Spleen (tissue), 11 donors: ENCODE measurements around the gene USP34. TPM values are rescaled to one million over a fixed set of nuclear protein-coding genes. Genes with fewer than 3 reads are reported as not detected.
"Not testable (repeated sequence)": the region's sequence is repeated elsewhere in the genome, so short reads cannot be mapped to it uniquely, and the experiment has no call there.

Experiments used
- DNase-seq: peaks from one replicate; pipeline ENCODE4 v3.0.0-alpha.2; 2020
- H3K27ac ChIP-seq, 8 donors: fragments of 200-600 bp; sonication (generic) in 7 of 8; 1 replicate in 4 of 8; 2 replicates in 4 of 8; pipeline versions ENCODE4 v1.5.0 to v1.8.0; 2016 to 2021; ENCODE audit warnings: inconsistent platforms in 4 of 8, mild to moderate bottlenecking in 4 of 8, moderate library complexity in 1 of 8
- H3K27me3 ChIP-seq, 7 donors: fragments of 200-600 bp; sonication (generic) in 6 of 7; replicated peaks in 1 of 7; 1 replicate in 4 of 7; 2 replicates in 3 of 7; pipeline versions ENCODE4 v1.5.0 to v1.8.0; 2016 to 2021; ENCODE audit warnings: inconsistent platforms in 3 of 7, mild to moderate bottlenecking in 1 of 7
- H3K36me3 ChIP-seq, 6 donors: fragments of 200-600 bp; sonication (generic) in 5 of 6; 1 replicate in 4 of 6; 2 replicates in 2 of 6; pipeline versions ENCODE4 v1.5.0 to v1.8.0; 2016 to 2021; ENCODE audit warnings: inconsistent platforms in 2 of 6
- H3K4me1 ChIP-seq, 6 donors: fragments of 200-600 bp; sonication (generic) in 5 of 6; 1 replicate in 3 of 6; 2 replicates in 3 of 6; pipeline versions ENCODE4 v1.5.0 to v1.8.0; 2016 to 2021; ENCODE audit warnings: inconsistent platforms in 3 of 6
- H3K4me3 ChIP-seq, 8 donors: fragments of 200-600 bp; sonication (generic) in 7 of 8; 1 replicate in 4 of 8; 2 replicates in 4 of 8; pipeline versions ENCODE4 v1.5.0 to v1.8.0; 2016 to 2021; ENCODE audit warnings: inconsistent platforms in 4 of 8, mild to moderate bottlenecking in 4 of 8, moderate library complexity in 2 of 8
- H3K9me3 ChIP-seq, 8 donors: fragments of 200-600 bp; sonication (generic) in 7 of 8; 1 replicate in 4 of 8; 2 replicates in 4 of 8; pipeline versions ENCODE4 v1.5.0 to v1.8.0; 2016 to 2021; ENCODE audit warnings: inconsistent platforms in 4 of 8
- POLR2A ChIP-seq, 3 donors: fragments of 450-650 bp; IDR thresholded peaks; one replicate each; pipeline ENCODE4 v1.5.1; 2017; ENCODE audit warnings: antibody characterized with exemption in 3 of 3, mild to moderate bottlenecking in 1 of 3
- POLR2AphosphoS5 ChIP-seq, 3 donors: sonication (generic); formaldehyde crosslinking; IDR thresholded peaks; one replicate each; pipeline ENCODE4 v1.5.1; 2017; ENCODE audit warnings: antibody characterized with exemption in 3 of 3
- WGBS, 5 donors: extraction: QIAGEN DNeasy Blood & Tissue Kit in 3 of 5; methylation state at CpG; one replicate each; pipeline versions ENCODE4 v1.1.5 to v1.1.7; 2013 to 2018; 5-methylcytosine and 5-hydroxymethylcytosine counted together
- intact Hi-C: fragments of 100-400 bp; cut with DNase I; formaldehyde crosslinking; loops from one replicate; pipeline ENCODE4 v1.15.0; 2023; ENCODE audit warnings: low total_unique reads
- polyA plus RNA-seq, 3 donors: library from polyadenylated mRNA; stranded (reverse); fragments of 200-250 nt; gene quantifications; one replicate each; pipeline ENCODE4 v1.2.1, GENCODE V29; 2013
- total RNA-seq, 7 donors: library from RNA; depleted of rRNA in 3 of 7; stranded (reverse); fragments of >200 nt in 3 of 7; fragmentation: NEBNext Ultra II Directional in 4 of 7; extraction: Animal tissue kit (Norgen Biotek cat#: 25700) in 4 of 7; gene quantifications; one replicate each; pipeline versions ENCODE4 v1.1.0 to v1.2.1, GENCODE V29; 2016 to 2021
- TF ChIP-seq, protein P1 (sequence below), 11 experiments: fragments of 200-600 bp in 7 of 11; fragments of 450-650 bp in 4 of 11; sonication (generic) in 4 of 11; IDR thresholded peaks in 8 of 11; conservative IDR thresholded peaks in 3 of 11; 1 replicate in 7 of 11; 2 replicates in 4 of 11; pipeline versions ENCODE4 v1.4.0 to v1.8.0; 2016 to 2021; ENCODE audit warnings: antibody characterized with exemption in 11 of 11, inconsistent platforms in 4 of 11, mild to moderate bottlenecking in 1 of 11
- donor health status: healthy with polysubstance abuse.
- donor health status: DM: no; HTN: no; CAD: no; lungs with moderate emphysema.
- donor health status: DM: no; HTN: no; CAD: no.
- donor health status: Bipolar disorder and iron deficiency.
- donor health status: healthy.
- donor health status: DM: no; HTN: no; CAD: no.
- donor health status: DM: yes; HTN: yes; CAD: no.

USP34 gene
- total and polyA plus RNA-seq, 10 donors, result 52.1 to 222 (median 142) TPM

DNA sequence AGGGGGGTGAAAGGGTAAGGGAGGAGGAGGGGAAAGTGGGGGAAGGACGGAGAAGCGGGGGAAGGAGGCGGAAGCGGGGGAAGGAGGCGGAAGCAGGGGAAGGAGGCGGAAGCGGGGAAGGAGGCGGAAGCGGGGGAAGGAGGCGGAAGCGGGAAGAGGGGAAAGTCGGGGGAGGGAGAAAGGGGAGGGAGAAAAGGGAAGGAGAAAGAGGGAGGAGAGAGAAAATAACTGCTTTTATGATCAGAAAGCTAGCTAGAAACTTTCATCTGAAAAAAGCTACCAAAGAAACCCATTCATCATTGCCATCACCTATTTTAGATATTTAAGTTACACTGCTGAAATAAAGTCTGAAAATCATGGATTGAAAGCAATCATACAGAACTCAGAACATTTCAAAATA, 72.5 kb downstream of the USP34 start:
- Histone ChIP-seq H3K4me1 (no peaks in the 10 kb centered on the region), H3K9me3 (no peaks in the 10 kb centered on the region), H3K4me3 (no peak overlapping the region), H3K27me3 (no peaks in the 10 kb centered on the region), H3K27ac (no peak overlapping the region), H3K36me3 (peaks cover 0 to 74% (median 8%) of the 10 kb centered on the region in 6 donors)
- DNase-seq, result no peak
- WGBS, 5 donors, result 92 to 98% (median 96%) methylated on average over 9 to 12 of the region's 12 CpGs
- intact Hi-C loops, result no loop called here
- TF ChIP-seq POLR2A (IDR thresholded peaks at IDR 0.05), result no peak
- TF ChIP-seq, protein P1, sequence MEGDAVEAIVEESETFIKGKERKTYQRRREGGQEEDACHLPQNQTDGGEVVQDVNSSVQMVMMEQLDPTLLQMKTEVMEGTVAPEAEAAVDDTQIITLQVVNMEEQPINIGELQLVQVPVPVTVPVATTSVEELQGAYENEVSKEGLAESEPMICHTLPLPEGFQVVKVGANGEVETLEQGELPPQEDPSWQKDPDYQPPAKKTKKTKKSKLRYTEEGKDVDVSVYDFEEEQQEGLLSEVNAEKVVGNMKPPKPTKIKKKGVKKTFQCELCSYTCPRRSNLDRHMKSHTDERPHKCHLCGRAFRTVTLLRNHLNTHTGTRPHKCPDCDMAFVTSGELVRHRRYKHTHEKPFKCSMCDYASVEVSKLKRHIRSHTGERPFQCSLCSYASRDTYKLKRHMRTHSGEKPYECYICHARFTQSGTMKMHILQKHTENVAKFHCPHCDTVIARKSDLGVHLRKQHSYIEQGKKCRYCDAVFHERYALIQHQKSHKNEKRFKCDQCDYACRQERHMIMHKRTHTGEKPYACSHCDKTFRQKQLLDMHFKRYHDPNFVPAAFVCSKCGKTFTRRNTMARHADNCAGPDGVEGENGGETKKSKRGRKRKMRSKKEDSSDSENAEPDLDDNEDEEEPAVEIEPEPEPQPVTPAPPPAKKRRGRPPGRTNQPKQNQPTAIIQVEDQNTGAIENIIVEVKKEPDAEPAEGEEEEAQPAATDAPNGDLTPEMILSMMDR (IDR thresholded peaks at IDR 0.05 in 8 of 11, conservative IDR thresholded peaks at IDR 0.05 in 3 of 11), result no peak
- TF ChIP-seq POLR2AphosphoS5 (IDR thresholded peaks at IDR 0.05), result no peak

DNA sequence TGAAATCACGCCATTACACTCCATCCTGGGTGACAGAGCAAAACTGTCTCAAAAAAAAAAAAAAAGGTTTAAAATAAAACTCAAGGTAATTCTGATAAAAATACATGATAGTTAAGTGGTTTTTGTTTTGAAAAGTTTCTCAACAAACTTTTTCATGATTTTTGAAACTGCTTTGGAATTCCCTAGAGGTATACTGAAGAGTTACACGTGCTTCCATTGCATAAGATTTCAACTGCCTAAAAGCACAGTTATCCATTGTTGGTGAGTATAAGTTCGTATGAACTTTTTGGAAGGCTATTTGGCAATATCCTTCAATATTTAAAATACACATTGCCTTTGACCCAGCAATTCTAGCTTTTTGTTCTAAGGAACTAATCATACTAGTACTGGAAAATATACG, 74.9 kb downstream of the USP34 start:
- Histone ChIP-seq H3K4me1 (no peaks in the 10 kb centered on the region), H3K9me3 (no peaks in the 10 kb centered on the region), H3K36me3 (peaks cover 0 to 75% (median 9%) of the 10 kb centered on the region in 6 donors), H3K4me3 (no peak overlapping the region), H3K27me3 (no peaks in the 10 kb centered on the region), H3K27ac (no peak overlapping the region)
- intact Hi-C loops, result no loop called here
- TF ChIP-seq, protein P1 (IDR thresholded peaks at IDR 0.05 in 8 of 11, conservative IDR thresholded peaks at IDR 0.05 in 3 of 11), result no peak
- TF ChIP-seq POLR2AphosphoS5 (IDR thresholded peaks at IDR 0.05) (no peak), POLR2A (IDR thresholded peaks at IDR 0.05) (no peak)
- WGBS, 5 donors, result 79 to 95% (median 89%) methylated on average over 4 of the region's 4 CpGs
- DNase-seq, result no peak

DNA sequence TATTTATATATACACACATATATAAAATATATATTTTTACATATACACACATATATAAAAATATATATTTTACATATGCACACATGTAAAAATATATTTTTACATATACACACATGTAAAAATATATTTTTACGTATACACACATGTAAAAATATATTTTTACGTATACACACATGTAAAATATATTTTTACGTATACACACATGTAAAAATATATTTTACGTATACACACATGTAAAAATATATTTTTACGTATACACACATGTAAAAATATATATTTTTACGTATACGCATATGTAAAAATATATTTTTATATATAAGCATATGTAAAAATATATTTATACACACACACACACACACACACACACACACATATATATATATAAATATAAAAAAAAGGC, 83.3 kb downstream of the USP34 start:
- intact Hi-C loops, H3K27me3 ChIP-seq, DNase-seq: not testable (repeated sequence)

DNA sequence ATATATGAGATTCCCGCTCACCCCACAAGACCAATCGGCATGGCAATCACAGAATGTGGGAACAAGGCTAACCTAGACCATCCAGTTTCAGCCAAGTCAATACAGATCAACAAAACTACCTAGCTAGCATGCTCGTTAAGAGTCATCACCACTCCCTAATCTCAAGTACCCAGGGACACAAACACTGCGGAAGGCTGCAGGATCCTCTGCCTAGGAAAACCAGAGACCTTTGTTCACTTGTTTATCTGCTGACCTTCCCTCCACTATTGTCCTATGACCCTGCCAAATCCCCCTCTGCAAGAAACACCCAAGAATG, 90.0 kb downstream of the USP34 start:
- DNase-seq, H3K27me3 ChIP-seq, H3K27ac ChIP-seq, H3K4me1 ChIP-seq, H3K9me3 ChIP-seq, intact Hi-C loops, H3K4me3 ChIP-seq: not testable (repeated sequence)
- H3K36me3 ChIP-seq, result peaks cover 3 to 88% (median 63%) of the 10 kb centered on the region in 6 donors
- 87 to 97% (median 93%) methylated on average over 4 of the region's 4 CpGs for WGBS, 5 donors

More for the DNA sequence above, 83.3 kb downstream of the USP34 start:
- not testable (repeated sequence) for H3K27ac ChIP-seq, H3K9me3 ChIP-seq, H3K4me3 ChIP-seq, H3K4me1 ChIP-seq
- H3K36me3 ChIP-seq, result peaks cover 0 to 69% (median 20%) of the 10 kb centered on the region in 6 donors
- 96 to 99% (median 97%) methylated on average over 7 of the region's 7 CpGs for WGBS, 5 donors

DNA sequence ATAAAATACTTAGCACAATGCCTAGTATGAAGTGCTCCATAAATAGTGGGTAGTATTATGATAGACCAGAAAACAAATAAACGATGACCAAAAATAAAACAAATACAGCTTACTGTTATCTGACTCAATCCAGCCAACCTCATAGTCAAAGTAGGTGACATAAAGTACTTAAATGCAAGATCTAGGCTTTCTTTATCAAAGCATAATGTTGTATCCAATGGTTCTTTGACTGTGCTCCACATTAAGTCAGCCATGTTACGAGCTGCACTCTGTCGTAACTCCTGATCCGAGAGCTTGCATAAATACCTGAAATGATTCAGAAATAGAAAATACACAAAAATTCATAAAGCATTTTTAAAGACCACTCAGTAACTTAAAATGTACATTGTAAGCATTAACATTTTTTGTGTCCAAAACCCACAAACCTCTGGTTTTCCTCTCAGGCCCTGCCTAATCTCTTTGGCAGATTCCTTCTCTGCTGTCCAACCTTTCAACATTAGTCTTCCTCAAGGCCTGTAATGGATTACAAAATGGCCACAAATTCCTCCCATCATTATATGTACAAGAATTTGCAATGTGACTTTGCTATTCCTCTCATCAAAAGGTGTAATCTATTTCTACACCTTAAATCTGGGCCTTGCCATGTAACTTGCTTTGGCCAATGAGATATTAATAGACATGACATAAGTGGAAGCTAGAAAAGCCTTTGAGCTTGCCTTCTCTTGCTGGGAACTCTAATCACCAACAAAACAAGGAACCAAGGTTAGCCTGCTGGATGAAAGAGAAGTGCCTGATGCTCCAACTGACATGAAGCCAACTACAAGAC, 90.6 kb downstream of the USP34 start:
- Histone ChIP-seq H3K9me3 (no peaks in the 10 kb centered on the region), H3K4me3 (no peak overlapping the region), H3K27me3 (no peaks in the 10 kb centered on the region), H3K27ac (no peak overlapping the region), H3K36me3 (peaks cover 3 to 88% (median 67%) of the 10 kb centered on the region in 6 donors), H3K4me1 (no peaks in the 10 kb centered on the region)
- WGBS, 5 donors, result 80 to 97% (median 90%) methylated on average over 4 of the region's 4 CpGs
- no peak for DNase-seq
- TF ChIP-seq, protein P1 (IDR thresholded peaks at IDR 0.05 in 8 of 11, conservative IDR thresholded peaks at IDR 0.05 in 3 of 11), result no peak
- TF ChIP-seq POLR2AphosphoS5 (IDR thresholded peaks at IDR 0.05), result no peak
- no peak for TF ChIP-seq POLR2A (IDR thresholded peaks at IDR 0.05)
- intact Hi-C loops, result no loop called here
